HG03354 (cell line): Measurements from ENCODE around the gene SENP6.
A peak's percentile ranks its signal among the peaks of the same experiment; 100 is the strongest.
"Not testable (repeated sequence)": the region's sequence is repeated elsewhere in the genome, so short reads cannot be mapped to it uniquely, and the experiment has no call there.

Experiments
- ATAC-seq: cut with Tn5 transposase; IDR thresholded peaks from one replicate; pipeline ENCODE4 v1.9.1; 2021; ENCODE audit warnings: mild to moderate bottlenecking; ENCODE audit not compliant: unreplicated experiment, poor library complexity, severe bottlenecking

The SENP6 gene

GRCh38 chr6:75601304-75602245 lies at the start of gene SENP6:
Gene SENP6 (plus strand): TSS chr6:75601880. CDS start chr6:75602525, 645 bp downstream.
- peak; percentile 68 for ATAC-seq

DNA sequence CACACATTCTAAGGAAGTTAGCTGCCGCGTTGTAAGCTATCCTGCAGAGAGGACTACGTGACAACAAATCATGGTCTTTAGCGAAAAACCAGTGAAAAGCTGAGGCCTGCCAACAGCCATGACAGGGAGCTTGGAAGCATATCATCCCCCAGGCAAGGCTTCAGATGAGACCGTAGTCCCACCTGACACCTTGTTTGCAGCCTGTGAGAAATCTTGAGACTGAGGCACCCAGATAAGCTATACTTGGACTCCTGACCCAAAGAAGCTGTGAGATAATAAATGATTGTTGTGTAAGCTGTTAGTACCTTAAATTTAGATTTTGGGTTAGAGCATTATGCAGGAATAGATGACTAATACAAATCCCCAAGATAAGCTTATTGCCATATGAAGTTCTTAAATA lies 45.4 kb upstream of the SENP6 start:
- ATAC-seq, result no peak

DNA sequence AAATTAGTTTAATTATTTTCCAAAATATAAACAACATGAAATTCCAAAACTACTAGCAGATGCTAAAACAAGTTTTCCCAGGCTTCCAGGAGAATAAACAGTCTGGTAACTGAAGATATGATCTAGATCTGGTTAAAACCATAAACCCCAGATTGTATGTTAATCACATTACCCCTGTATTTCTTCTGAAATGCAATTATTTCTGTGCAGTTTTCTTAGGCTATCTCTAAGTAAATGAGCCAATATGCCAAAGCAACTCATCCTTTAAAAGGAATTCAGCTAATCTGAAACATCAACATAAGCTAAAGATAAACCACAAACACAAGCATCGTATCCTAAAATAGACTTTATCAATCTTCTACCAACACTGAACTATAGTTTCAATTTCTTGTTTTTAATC lies 44.6 kb upstream of the SENP6 start:
- no peak for ATAC-seq

DNA sequence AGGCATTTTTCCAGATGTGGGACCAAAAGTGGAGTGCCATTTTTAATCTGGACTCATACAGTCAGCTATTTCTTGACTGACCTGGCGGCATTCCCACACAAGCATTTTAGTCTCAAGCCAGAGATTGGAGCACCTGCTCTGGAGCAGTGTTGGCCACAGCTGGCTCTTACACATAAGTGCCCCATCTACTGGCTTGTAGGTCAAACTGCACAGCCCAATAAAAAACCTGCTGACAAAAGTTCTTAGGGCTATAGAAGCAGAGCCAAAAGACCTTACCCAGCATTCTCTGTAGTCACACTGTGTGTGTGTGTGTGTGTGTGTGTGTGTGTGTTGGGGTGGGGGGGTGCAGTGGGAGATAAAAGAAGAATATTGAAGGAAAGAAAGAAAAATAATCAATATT lies 38.6 kb upstream of the SENP6 start:
- ATAC-seq, result peak; percentile 88

DNA sequence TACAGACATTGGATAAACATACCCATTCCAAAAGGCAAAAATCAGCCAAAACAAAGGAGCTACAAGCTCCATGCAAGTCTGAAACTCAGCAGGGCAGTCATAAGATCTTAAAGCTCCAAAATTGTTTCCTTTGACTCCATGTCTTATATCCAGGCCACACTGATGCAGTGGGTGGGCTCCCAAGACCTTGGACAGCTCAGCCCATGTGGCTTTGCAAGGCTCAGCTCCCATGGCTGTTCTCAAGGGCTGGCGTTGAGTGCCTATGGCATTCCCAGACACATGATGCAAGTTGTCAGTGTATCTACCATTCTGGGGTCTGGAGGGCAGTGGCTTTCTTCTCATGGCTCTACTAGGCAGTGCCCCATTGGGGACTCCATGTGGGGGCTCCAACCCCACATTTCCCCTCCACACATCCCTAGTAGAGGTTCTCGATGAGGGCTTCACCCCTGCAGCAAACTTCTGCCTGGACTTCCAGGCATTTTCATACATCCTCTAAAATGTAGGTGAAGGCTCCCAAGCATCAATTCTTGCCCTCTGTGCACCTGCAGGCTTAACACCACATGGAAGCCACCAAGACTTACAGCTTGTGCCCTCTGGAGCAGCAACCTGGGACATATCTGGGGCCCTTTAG lies 35.4 kb upstream of the SENP6 start:
- no peak for ATAC-seq

- no peak for ATAC-seq
Observed at GRCh38 chr6:75568100-75568499, 33.6 kb upstream of the SENP6 start.

GRCh38 chr6:75568965-75569364 lies 32.7 kb upstream of the SENP6 start:
- ATAC-seq, result no peak

DNA sequence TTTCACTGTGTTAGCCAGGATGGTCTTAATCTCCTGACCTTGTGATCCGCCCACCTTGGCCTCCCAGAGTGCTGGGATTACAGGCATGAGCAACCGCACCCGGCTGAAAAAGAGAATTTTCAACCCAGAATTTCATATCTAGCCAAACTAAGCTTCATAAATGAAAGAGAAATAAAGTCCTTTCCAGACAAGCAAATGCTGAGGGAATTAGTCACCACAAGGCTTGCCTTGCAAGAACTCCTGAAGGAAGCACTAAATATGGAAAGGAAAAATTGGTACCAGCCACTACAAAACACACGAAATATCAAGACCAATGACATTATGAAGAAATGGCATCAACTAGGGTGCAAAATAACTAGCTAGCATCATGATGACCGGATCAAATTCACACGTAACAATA lies 31.0 kb upstream of the SENP6 start:
- not testable (repeated sequence) for ATAC-seq

- no peak for ATAC-seq
Observed at GRCh38 chr6:75572072-75572471, 29.6 kb upstream of the SENP6 start.

- ATAC-seq, result peak; percentile 69
Observed at GRCh38 chr6:75579951-75580350, 21.7 kb upstream of the SENP6 start.

GRCh38 chr6:75581231-75581630 lies 20.4 kb upstream of the SENP6 start:
- no peak for ATAC-seq

- not testable (repeated sequence) for ATAC-seq
Observed at GRCh38 chr6:75584552-75584951, 17.1 kb upstream of the SENP6 start.

GRCh38 chr6:75588948-75589347 lies 12.7 kb upstream of the SENP6 start:
- no peak for ATAC-seq

DNA sequence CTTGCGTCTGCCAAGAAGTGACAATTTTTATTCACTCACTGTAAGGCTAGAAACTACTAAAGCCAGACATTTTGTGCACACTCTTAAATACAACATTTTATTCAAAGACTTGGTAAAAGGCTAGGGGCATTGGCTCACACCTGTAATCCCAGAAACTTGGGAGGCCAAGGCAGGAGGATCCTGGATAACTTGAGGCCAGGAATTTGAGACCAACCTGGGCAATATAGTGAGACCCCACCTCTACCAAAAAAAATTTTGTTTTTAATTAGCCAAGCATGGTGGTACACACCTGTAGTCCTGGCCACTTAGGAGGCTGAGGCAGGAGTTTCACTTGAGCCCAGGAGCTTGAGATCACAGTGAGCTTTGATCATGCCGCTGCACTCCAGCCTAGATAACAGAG lies 11.3 kb upstream of the SENP6 start:
- ATAC-seq, result no peak

DNA sequence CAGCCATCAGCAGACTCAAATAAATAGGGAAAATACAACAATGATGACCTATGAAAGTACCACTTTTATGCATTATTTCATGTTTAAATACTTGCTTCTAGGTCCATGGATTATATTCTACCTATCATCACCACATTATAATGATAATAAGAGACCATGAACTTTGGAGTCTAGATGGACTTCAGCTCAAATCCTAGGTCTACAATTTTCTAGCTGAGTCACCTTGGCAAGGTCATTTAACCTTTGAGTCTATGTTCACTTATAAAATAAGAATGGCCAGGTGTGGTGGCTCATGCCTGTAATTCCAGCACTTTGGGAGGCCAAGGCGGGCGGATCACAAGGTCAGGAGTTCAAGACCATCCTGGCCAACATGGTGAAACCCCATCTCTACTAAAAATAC lies 5.3 kb upstream of the SENP6 start:
- ATAC-seq, result not testable (repeated sequence)

DNA sequence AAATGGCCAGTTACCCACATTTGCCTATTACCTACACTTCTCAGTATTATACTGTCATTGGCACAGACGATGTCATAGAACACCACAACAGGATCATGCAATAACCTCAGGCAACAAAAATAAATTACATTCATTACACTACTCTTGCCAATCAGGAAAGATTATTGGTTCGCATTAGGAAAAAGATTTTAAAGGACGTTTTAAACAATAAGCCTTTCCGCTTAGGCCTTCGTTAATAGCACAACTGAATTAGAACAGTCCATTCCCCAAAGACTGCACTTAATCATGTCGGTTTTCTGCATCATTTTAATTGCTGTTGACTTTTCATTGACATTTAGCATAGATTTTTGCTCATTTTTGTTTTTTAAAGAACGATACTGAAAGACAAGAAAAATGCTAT lies 912 bp upstream of the SENP6 start:
- no peak for ATAC-seq

- ATAC-seq, result peak; percentile 46
Observed at GRCh38 chr6:75602246-75603105, 796 bp downstream of the SENP6 start.

- no peak for ATAC-seq
Observed at GRCh38 chr6:75603106-75603420, 1.4 kb downstream of the SENP6 start.

DNA sequence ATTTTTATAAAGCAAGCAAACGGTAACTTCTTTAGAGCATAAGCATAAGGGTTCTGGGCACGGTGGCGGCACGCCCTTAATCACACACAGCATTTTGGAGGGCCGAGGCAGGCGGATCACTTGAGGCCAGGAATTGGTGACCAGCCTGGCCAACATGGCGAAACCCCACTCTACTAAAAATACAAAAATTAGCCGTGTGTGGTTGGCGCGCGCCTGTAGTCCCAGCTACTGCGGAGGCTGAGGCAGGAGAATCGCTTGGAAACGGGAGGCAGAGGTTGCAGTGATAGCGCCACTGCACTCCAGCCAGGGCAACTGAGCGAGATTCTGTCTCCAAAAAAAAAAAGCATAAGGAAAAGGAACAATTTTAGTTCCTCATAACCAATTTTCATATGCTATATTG lies 2.6 kb downstream of the SENP6 start:
- ATAC-seq, result no peak

- ATAC-seq, result no peak
Observed at GRCh38 chr6:75605635-75606034, 4.0 kb downstream of the SENP6 start.
